GM12874 (cell line): ENCODE measurements around the gene ZNF618.

Experiments
- CTCF ChIP-seq: IDR thresholded peaks from 2 replicates; pipeline ENCODE4 v1.5.1; 2011; ENCODE audit warnings: low read depth, mild to moderate bottlenecking, control low read depth, low read length, moderate library complexity; ENCODE audit not compliant: insufficient read depth

Gene ZNF618

GRCh38 chr9:113910036-113910639, 34.0 kb downstream of the ZNF618 start:
- no peak for TF ChIP-seq CTCF

- no peak for TF ChIP-seq CTCF
Observed at GRCh38 chr9:113911850-113912557, 35.9 kb downstream of the ZNF618 start.

GRCh38 chr9:113912816-113913215, 36.7 kb downstream of the ZNF618 start:
- no peak for TF ChIP-seq CTCF

- no peak for TF ChIP-seq CTCF
Observed at GRCh38 chr9:113913426-113914195, 37.5 kb downstream of the ZNF618 start.

GRCh38 chr9:113914517-113914916, 38.4 kb downstream of the ZNF618 start:
- TF ChIP-seq CTCF = no peak

GRCh38 chr9:113915817-113916434, 39.8 kb downstream of the ZNF618 start:
- TF ChIP-seq CTCF = no peak

GRCh38 chr9:113916931-113917330, 40.8 kb downstream of the ZNF618 start:
- TF ChIP-seq CTCF = no peak
